CMK (cell line): ENCODE measurements around the gene NOTCH4.
"Not testable (repeated sequence)": the region's sequence is repeated elsewhere in the genome, so short reads cannot be mapped to it uniquely, and the experiment has no call there.

Source experiments
- DNase-seq: peaks from one replicate; pipeline ENCODE4 v3.0.0-alpha.2; 2010; ENCODE audit warnings: low read depth

The NOTCH4 gene

DNA sequence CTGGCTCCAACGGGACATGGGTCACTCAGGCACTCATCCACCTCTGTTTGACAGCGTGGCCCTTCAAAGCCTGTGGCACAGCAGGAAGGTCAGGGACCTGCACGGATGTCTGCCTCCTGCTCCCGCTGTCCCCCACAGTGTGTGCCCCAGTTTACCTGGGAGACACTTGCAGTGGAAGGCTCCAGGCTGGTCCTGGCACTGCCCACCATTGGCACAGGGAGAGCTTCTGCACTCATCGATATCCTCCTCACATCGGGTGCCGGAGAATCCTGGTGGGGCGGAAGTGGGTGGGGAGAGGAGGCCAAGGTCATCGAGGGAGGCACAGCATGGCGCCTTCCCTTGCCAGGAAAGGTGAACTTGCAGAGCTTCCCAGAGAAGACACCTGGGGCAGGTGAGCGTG lies 6.9 kb downstream of the NOTCH4 start:
- no peak for DNase-seq

GRCh38 chr6:32216285-32216684 lies 7.6 kb downstream of the NOTCH4 start:
- DNase-seq: no peak

- DNase-seq: no peak
Measured at GRCh38 chr6:32215617-32216016, 8.2 kb downstream of the NOTCH4 start.

DNA sequence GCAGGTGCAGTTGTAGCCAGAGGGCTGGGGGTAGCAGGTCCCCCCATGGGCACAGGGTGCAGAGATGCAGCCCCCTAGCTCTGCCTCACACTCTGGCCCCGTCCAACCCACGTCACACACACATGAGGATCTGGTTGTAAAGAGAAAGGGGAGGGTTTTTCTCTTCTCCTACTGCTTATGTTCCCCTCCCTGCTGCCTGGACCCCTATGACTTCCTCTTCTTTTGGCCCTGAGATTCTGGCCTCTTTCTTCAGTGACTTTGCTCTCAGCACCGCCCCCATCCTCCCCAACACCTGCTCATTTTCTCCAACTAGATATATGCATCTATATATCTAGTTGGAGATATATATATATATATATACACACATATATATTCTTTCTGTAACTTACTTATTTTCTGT lies 9.7 kb downstream of the NOTCH4 start:
- no peak for DNase-seq

- no peak for DNase-seq
Measured at GRCh38 chr6:32213649-32214048, 10.2 kb downstream of the NOTCH4 start.

- no peak for DNase-seq
Measured at GRCh38 chr6:32212076-32212760, 11.6 kb downstream of the NOTCH4 start.

GRCh38 chr6:32211432-32211831 lies 12.4 kb downstream of the NOTCH4 start:
- not testable (repeated sequence) for DNase-seq

DNA sequence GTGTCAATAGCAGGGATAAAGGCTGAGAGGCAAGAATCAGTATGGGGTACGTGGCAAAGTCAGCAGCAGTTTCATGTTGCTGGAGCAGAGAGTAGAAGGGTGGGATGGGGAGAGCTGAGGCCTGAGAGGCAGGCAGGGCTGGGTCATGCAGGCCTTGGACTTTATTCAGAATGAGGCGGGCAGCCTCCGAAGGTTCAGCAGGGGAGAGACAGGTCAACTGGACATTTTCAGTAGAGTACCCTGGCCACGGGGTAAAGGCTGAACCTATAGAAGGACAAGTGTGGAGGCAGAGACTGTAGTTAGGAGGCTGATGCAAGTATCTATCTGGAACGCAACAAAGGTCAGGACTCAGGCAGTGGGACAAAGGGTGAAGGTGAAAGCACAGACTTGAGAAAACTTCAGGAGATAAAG lies 13.7 kb downstream of the NOTCH4 start:
- DNase-seq: no peak

- DNase-seq: no peak
Measured at GRCh38 chr6:32208996-32209395, 14.9 kb downstream of the NOTCH4 start.

DNA sequence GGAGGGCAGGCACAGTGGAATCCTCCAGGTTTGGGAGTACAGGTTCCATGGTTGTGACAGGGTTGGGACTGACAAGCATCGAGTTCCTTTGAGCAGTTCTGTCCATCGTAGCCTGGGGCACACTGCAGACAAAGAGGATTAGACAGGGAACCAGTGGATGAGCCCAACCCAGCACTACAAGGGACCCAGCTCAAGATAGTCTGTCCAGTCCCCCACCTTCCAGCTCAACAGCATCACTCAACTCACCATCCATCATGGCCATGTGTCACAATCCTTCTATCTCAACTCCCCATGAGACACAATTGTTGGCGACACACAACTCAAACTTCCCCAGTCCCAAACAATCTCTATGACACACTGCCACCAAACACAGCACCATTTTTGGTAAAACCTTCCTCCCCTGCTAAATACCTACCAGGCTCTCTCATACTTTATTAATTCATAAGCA lies 19.6 kb downstream of the NOTCH4 start:
- DNase-seq: no peak

DNA sequence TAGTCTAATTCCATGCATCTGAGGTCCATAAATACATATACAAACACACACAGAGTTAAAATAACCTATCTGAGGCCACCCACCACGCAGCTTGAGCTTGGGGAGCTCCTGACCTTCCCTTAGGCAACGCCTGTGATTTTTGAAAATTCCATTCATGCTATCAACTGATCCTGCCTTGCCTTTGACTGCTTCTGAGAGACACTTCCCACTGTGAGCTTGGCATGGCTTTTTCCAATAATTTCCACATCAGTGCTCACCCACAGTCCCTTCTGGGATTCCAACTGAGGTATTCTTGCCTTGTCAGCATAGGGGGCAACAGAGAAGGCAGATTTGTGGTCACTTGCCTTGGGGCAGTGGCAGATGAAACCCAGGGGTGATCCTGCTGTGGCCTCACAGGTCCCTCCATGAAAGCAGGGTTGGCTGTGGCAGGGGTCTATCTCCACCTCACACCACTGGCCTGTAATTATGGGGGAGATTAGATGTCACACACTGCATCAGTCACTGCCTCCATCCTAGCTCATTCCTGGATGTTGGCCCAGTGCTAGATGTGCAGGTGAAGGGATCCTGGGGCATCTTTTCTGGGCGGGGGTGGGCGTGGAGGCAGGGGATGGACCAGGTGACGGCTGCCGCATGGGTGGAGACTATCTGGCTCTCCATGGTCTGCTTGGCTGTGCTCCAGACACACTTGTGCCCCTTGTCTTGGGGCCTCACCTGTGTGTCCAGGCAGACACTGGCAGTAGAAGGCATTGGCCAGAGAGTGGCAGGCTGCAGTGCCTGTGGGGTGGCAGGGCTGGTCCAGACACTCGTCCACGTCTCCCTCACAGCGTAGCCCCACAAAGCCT lies 20.2 kb downstream of the NOTCH4 start:
- no peak for DNase-seq

GRCh38 chr6:32202186-32202585 lies 21.7 kb downstream of the NOTCH4 start:
- no peak for DNase-seq

GRCh38 chr6:32200711-32201475 lies 23.0 kb downstream of the NOTCH4 start:
- DNase-seq: no peak

GRCh38 chr6:32198866-32199265 lies 25.0 kb downstream of the NOTCH4 start:
- DNase-seq: no peak

- DNase-seq: no peak
Measured at GRCh38 chr6:32198345-32198696, 25.5 kb downstream of the NOTCH4 start.

- no peak for DNase-seq
Measured at GRCh38 chr6:32196682-32197616, 26.9 kb downstream of the NOTCH4 start.

GRCh38 chr6:32195902-32196681 lies 27.8 kb downstream of the NOTCH4 start:
- DNase-seq: peak; percentile 75

GRCh38 chr6:32195652-32195901 lies 28.3 kb downstream of the NOTCH4 start:
- peak; percentile 99 for DNase-seq

DNA sequence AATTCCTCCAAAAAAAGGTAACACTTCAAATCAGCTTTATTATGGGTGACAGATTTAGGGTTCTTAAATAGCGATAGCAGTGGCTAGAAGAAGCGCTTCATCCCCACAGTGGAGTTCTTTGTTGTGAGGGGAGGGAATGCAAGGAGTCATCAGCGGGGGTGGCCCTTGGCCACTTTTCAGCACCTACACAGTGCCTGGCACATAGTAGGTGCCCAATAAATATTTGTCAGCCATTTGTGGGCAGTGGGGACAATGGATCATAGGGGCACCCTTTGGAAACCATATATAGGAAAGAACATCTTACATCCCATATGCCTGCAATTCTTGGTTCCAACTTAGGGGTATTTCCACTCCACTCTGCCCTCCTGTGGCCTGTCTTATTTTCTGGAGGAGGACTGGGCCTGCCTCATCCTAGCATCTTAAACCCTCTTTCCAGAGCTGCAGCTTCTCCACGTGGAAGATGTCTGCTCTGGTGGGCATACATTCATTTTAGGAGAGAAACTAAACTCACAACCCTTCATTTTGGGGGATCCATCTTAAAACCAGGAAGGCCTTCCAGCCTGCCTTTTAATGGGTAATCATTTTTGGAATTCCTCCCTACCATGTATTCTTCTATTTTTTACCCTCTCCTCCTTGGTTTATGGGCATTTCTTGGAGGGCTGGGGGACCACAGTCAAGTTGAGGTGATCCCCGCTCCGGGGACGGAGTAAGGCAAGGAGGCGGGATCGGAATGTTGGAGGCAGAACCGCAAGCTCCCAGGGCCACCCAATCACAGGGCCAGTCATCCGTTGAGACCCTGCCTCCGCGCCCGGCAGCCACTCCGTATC lies 28.8 kb downstream of the NOTCH4 start:
- no peak for DNase-seq

DNA sequence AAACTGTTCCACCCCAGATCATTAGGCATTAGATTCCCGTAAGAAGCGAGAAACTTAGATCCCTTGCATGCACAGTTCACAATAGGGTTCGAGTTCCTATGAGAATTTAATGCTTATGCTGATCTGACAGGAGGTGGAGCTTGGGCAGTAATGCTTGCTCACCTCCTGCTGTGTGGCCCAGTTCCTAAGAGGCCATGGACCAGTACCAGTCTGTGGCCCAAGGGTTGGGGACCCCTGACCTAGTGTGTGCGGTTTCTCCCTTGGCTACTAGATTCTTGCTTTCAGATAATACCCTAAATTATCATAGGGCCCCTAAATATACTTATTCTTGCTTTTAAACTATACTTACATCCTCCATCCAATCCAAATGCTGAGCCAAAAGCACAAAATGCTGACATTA lies 29.5 kb downstream of the NOTCH4 start:
- DNase-seq: no peak
